HG03439 (cell line): ENCODE measurements around the gene MRPL4.
A peak's percentile ranks its signal among the peaks of the same experiment; 100 is the strongest.
"Not testable (repeated sequence)": the region's sequence is repeated elsewhere in the genome, so short reads cannot be mapped to it uniquely, and the experiment has no call there.

ENCODE experiments used
- ATAC-seq: cut with Tn5 transposase; IDR thresholded peaks from one replicate; pipeline ENCODE4 v1.9.1; 2021; ENCODE audit warnings: mild to moderate bottlenecking, moderate library complexity; ENCODE audit not compliant: unreplicated experiment

The MRPL4 gene

DNA sequence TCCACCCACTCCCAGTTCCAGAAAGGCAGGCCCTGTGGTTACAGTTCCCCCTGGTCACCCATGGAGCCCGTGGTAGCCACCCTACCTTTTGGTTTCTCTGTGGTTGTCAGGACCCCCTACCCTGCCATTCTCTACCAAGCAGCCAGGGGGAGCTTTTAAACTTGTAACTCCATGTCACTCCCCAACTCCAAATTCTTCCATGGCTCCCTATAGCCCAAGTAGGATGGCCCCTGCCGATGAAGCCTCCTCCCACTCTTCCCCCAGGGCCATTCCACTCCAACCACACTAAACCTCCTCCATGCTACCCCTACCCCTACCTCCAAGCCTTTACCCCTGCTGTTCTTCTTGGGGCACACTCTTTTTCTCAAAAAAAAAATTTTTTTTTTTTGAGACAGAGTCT lies 23.1 kb upstream of the MRPL4 start:
- no peak for ATAC-seq

DNA sequence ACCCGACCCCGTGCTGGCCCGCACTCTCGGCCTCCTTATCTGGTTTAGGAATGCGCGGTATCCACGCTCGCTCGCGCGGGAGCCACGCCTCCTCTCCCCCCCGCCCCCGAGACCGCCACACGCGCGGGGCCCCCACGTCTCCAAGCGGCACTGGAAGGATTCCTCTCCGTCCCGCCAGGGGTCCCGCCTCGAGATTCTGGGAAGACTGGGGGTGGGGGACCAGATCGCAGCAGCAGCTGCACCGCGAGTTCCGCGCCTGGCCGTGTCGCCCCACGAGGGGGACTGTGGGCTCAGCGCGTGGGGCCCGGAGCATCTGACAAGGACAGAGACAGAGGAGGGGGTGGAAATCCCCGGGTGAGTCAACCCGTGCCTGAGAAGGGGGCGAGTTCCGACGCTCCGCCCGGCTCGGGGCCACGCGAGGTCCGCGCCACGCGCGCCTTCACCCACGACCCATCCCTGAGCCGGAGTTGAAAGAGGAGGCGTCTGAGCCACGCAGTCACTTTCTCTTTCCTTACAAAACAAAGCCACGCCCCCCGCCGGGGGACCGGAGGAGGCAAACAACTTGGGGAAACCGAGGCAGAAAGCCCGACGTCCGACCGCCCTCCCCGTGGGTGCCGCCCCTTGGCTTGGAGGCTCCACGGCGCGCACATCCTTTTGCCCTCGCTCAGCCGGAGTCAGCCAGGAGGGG lies 21.7 kb upstream of the MRPL4 start:
- ATAC-seq = peak; percentile 17

DNA sequence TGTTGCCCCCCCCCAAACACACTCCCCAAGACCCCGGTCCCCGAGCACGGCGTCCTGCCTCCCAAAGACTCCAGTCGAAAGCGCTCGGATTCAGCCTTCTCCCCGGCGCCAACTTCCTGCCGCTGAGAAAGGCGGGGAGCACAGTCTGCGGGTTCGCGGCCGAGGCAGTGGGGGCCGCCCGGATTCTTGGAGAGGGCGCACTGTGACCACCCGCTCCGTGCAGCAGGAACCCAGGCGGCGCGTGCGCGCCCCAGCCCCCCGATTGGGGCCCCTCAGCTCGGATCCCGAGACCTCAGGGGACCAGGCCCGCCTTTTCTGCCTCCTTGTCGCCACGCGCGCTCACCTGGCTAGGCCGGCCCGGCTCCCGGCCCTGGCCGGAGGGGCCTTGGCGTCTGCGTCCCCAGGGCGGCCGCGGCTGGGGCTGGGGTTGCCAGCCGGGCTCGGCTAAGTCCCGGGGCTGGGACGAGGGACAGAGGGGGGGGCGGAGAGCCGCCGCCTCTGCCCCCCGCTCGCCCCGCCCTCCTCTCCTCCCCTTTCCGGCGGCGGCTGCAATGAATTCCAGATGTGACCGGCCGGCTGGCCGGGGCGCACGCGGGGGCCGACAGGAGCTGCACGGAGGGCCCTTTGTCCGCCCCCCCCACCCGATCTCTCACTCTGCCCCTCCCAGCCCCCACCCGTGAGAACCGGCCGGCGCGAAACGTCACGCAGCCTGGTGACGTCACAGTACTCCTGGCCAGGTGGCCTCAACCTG lies 21.0 kb upstream of the MRPL4 start, which contains the start of gene S1PR2:
TSS of gene S1PR2 (minus strand) at position 471 of the 751 bp plus-strand sequence. CDS start 6,426 bp downstream, outside the sequence.
- ATAC-seq = peak; percentile 40

DNA sequence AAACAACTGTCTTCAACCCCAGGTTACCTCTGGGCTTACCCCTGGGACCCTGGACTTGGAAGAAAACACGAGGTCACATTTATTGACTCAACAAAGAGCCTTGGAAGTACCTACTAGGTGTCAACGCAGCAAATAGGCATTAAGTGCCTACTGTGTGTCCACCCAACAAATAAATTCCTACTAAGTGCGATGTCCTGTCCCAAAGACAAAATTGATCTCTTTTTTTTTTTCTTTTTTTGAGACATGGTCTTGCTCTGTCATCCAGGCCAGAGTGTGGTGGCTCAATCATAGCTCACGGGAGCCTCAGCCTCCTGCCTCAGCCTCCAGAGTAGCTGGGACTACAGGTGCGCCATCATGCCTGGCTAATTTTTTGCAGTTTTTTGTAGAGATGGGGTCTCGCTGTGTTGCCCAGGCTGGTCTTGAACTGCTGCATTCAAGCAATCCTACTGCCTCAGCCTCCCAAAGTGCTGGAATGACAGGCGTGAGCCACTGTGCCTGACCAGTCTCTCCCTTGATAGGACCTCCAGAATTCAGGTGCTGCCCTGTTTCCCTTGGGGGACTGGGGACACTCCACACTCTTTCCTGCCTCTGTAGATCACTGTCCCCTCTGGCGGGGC lies 20.3 kb upstream of the MRPL4 start:
- no peak for ATAC-seq

DNA sequence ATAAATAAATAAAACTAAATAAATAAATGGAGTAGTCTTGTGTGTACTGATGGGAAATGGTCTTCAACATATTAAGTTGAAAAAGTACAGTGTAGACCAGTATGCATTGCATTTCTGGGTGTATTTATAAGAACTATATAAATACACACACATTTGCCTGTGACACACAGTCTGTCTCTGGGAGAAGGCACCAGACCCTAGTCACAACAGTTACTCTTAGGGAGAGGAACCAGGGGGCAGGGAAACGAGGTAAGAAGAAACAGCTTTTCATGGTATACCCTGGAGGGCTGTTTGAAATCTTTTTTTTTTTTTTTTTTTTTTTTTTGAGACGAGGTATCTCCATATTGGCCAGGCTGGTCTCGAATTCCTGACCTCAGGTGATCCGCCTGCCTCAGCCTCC lies 18.1 kb upstream of the MRPL4 start:
- ATAC-seq = no peak

DNA sequence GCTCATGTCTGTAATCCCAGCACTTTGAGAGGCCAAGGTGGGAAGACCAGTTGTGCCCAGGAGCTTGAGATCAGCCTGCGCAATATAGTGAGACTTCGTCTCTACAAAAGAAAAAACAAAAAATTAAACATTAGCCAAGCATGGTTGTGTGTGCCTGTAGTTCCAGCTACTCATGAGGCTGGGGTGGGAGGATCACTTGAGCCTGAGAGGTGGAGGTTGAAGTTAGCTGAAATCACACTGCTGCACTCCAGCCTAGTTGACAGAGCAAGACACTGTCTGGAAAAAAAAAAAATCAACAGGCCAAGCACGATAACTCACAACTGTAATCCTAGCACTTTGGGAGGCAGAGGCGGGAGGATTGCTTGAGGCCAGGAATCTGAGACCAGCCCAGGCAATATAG lies 17.0 kb upstream of the MRPL4 start:
- ATAC-seq = no peak

DNA sequence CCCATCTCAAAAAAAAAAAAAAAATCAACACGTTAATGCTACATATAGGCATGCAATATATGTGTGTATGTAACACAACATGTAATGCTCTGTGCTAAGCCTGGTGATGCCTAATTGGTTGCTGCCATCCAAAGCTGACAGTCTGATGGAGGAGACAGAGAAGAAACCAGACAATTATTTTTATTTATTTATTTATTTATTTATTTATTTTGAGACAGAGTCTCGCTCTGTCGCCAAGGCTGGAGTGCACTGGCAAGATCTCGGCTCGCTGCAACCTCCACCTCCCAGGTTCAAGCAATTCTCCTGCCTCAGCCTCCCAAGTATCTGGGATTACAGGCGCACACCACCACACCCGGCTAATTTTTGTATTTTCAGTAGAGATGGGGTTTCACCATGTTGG lies 16.6 kb upstream of the MRPL4 start:
- ATAC-seq = not testable (repeated sequence)

DNA sequence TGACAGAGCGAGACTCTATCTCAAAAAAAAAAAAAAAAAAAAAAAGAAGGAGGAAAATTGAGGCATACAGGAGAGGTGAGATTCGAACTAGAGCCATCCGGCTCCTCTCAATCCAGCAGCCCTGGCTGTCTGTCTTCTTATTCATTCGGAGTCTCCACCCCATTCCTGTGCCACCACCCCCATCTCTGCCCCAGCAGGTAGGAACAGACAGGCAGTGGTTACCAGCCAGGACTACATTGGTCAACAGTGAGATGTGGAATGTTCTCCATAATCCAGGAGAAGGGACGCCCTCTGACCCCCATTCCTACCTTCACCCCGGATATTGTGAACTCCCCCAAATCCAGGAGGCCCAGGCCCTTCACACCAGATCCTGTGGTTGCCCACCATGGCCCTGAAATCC lies 14.3 kb upstream of the MRPL4 start:
- ATAC-seq = no peak

DNA sequence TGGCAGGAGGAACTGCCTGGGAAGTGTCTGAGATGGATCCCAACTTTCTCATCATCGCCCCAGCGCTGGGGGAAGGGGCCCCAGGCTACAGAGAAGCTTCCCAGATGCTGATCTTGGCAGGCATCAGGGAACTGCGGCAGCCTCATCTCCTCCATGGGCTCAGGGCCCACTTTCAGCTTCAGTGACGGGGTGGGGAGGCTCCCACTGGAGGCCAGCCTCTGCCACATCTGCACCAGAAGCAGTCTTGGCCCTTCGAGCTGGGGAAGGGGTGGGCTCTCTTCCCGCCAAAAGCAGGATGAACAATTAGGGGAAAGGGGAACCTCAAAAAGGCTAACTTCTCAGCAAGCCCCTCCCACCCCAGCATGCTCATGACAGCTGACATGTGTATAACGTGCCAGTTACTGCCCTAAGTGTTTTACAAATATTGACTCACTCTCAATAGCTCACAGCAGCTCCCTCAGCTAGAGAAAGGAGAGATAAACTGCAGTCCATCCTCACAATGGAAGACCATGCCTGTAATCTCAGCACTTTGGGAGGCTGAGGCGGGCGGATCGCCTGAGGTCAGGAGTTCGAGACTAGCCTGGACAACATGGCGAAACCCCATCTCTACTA lies 13.7 kb upstream of the MRPL4 start:
- no peak for ATAC-seq

DNA sequence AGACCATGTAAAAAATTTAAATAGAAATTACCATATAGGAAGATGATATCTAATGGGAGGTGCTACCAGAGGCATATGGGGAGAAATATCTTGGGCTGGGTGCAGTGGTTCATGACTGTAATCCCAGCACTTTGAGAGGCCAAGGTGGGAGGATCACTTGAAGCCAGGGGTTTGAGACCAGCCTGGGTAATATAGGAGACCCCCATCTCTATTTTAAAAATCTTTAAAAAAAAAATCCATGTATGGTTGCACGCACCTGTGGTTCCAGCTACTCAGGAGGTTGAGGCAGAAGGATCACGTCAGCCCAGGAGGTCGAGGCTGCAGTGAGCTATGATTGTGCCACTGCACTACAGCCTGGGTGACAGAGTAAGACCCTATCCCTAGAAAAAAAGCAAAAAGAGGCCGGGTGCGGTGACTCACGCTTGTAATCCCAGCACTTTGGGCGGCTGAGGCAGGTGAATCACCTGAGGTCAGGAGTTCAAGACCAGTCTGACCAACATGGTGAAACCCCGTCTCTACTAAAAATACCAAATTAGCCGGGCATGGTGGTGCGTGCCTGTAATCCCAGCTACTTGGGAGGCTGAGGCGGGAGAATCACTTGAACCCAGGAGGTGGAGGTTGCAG lies 10.1 kb upstream of the MRPL4 start:
- ATAC-seq = not testable (repeated sequence)

DNA sequence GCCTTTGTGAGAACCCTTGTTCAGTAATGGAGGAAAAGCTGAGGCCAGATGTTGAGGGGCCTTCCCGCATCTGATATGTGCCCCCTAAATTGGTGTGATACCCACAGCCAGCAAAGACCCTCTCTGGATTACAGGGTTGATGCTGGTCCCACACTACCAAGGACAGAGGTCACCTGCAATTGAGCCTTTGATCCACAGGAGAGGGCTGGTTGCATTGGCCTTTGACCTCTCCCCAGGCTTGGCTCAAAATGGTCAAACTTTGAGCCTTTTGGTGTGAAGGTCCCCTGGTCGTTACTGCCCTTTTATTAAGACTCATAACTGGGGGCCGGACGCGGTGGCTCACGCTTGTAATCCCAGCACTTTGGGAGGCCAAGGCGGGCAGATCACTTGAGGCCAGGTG lies 8.4 kb upstream of the MRPL4 start:
- no peak for ATAC-seq

DNA sequence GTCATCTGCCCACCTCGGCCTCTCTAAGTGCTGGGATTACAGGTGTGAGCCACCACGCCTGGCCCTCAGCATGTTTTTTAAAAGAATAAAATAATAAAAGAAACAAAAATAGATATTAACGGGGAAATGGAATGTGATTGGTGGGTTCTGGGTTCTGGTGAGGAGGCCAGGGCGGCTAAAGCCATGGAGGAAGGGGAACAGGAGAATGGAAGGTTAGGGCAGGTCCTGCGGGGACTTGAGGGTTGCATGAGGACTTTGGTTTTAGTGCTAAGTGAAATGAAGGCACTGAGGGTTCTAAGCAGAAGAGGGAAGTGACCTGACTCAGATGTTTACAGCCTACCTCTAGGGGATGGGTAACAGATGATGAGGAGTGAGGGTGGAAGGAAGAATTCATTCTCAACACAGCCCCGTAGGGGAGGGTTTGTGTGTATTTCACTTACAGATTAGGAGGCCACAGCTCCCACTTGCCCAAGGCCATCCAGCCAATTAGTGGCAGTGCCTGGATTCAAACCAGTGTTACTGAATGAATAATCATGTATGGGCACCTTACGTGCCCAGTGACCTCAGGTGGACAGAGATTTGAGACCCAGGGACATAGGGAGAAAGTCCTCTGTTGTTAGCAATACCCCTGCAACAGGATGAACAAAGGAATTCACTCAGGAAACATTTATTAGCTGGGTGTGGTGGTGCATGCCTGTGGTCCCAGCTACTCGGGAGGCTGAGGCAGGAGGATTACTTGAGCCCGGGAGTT lies 6.7 kb upstream of the MRPL4 start:
- no peak for ATAC-seq

DNA sequence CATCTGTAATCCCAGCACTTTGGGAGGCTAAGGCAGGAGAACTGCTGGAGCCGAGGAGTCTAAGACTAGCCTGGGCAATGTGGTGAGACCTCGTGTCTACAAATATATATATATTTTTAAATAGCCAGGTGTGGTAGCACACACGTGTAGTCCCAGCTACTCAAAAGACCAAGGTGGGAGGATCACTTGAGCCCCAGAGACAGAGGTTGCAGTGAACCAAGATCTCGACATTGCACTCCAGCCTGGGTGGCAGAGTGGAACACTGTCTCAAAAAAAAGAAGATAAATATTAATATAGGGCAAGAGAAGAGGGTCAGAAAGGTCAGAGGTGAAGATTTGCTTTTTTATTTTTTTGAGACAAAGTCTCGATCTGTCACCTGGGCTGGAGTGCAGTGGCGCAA lies 5.5 kb upstream of the MRPL4 start:
- no peak for ATAC-seq

DNA sequence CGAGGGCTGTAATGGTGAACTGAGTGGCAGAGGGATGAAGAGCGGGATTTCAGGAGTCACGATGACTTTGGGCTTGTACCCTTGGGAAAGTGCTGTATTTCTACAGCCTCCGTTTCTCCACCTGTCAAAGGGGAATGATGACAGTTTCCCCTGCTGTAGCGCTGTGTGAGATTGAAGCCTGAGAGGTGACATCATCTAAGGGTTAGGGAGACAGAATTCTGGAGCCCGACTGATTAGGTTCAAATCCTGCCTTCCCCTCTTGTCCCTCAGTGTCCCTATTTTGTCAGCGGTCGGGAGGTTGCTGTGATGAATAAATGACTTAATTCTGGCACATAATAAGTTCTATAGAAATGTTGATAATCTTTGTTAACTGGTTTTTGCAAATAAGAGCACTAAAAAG lies 693 bp downstream of the MRPL4 start:
- ATAC-seq = no peak

DNA sequence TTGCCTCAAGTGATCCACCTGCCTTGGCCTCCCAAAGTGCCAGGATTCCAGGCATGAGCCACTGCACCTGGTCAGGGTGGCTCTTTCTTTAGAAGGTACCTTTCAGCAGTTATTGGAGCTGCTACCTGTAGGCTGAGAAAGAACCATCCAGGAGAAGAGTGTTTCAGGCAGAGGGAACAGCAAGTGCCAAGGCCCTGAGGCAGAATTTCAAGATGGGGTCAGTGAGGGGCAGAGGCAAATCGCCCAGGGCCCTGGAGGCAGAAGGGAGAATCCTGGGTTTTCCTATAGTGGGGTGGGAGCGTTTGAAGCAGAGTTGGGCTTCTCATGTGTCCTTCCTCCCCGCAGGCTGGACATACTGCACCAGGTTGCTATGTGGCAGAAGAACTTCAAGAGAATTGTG lies 2.2 kb downstream of the MRPL4 start:
- ATAC-seq = no peak

DNA sequence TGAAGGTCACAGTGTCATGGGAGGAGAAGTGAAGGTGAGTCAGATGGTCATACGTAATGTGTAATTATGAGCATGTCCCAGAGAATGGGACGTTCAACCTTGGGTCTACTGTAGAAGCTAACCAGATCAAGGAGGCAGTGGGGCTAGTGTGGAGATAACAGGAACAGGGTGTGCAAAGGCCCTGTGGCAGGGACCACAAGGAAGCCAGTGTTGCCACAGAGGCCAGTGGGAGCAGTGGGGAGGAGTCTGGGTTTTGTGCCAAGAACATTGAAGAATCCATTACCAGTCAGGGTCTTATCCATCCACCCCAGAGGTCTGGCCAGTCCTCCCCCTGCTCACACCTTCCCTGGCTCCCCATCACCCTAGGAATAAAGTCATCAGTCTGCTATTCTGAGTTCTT lies 3.3 kb downstream of the MRPL4 start:
- no peak for ATAC-seq

DNA sequence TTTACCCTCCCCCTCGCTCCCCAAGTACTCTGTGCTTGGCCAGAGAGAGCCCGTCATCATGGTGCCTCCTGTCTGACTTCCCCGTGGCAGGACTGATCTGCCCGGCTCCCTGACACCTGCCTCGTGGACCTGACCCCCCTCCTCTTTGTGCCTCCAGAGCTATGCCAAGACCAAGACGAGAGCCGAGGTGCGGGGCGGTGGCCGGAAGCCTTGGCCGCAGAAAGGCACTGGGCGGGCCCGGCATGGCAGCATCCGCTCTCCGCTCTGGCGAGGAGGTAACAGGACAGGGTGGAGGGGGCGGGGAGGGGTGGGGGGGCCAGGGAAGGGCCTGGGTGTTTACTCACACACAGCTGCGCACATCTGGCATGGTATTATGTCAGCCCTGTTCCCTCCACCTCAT lies 4.5 kb downstream of the MRPL4 start:
- no peak for ATAC-seq

DNA sequence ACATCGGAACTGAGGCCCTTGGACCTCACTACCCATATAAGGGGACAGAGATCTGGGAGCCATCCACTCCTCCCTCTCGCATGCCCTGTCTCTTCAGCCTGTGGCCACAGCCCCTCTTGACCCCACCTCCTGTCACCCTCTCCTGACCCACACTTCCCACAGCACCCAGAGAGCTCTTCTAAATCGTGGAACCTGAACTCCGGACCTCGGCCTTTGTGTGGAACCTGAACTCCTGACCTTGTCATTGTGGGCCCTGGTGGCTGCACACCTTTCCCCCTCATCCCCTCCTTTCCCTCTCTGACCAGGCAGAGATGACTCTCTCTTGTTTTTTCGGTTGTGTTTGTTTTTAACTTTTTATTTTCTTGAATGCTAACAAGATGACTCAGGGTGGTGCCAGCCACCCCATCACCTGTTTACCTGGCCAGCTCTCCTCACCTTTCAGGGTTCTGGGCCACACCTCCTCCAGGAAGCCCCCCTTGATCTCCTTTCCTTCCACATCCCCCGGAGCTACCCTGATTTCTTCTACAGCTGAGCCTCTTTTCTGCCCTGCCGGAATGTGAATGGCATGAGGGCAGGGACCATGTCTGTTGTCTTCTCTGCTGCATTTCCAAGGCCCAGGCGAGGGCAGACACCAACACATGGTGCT lies 5.1 kb downstream of the MRPL4 start:
- ATAC-seq = no peak

DNA sequence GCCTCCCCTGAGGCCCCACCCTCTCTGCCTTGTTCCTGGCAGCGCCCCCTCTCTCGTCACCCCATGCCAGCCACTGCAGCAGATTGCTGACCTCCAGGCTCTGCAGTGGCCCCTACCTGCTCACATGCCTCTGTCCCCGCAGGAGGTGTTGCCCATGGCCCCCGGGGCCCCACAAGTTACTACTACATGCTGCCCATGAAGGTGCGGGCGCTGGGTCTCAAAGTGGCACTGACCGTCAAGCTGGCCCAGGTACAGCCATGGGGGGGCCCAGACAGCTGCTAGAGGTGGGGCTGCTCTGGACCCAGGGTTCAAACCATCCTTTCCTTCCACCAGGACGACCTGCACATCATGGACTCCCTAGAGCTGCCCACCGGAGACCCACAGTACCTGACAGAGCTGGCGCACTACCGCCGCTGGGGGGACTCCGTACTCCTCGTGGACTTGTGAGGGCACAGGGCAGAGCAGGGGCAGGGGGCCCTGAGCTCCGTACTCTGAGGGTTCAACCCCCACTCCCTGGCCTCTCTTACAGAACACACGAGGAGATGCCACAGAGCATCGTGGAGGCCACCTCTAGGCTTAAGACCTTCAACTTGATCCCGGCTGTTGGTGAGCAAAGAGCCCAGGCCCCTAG lies 6.2 kb downstream of the MRPL4 start:
- no peak for ATAC-seq
